PC-3 (cell line): Measurements from ENCODE around the gene RSF1. TPM values are rescaled to one million over a fixed set of nuclear protein-coding genes. Genes with fewer than 3 reads are reported as not detected.
A peak's percentile ranks its signal among the peaks of the same experiment; 100 is the strongest.

Experiments used
- ATAC-seq: fragments of 200-7000 bp; cut with Tn5 transposase; 2 replicates; pipeline ENCODE4 v1.9.1; 2020; ENCODE audit warnings: mild to moderate bottlenecking, moderate library complexity
- BruUV-seq: library from RNA; stranded (reverse); fragments of 400-500 nt; replicated peaks from 2 replicates; lab custom pipeline; 2021; lab: Mats Ljungman, UMichigan
- CTCF ChIA-PET: fragments of 300-600 bp; sonication (Branson Sonifier 250); formaldehyde crosslinking; loops from one replicate; lab custom pipeline; 2022; ENCODE audit warnings: antibody characterized with exemption; lab: Charles Lee
- POLR2A ChIA-PET: fragments of 300-600 bp; sonication (Branson Sonifier 250); formaldehyde crosslinking; loops from one replicate; lab custom pipeline; 2022; ENCODE audit warnings: antibody characterized with exemption; ENCODE audit not compliant: unreplicated experiment; lab: Charles Lee
- DNase-seq: peaks from one replicate; pipeline ENCODE4 v3.0.0-alpha.2; 2015
- H2AFZ ChIP-seq: fragments of 300-600 bp; sonication (generic); 2 replicates; pipeline ENCODE4 v1.6.0; 2016; ENCODE audit warnings: antibody characterized with exemption, low read length
- H3F3A ChIP-seq: fragments of 300-600 bp; sonication (generic); one replicate; pipeline ENCODE4 v1.6.0; 2017; ENCODE audit warnings: antibody characterized with exemption, low read length, control low read depth, mild to moderate bottlenecking; ENCODE audit not compliant: unreplicated experiment
- H3K27ac ChIP-seq: fragments of 300-600 bp; sonication (generic); 2 replicates; pipeline ENCODE4 v1.5.1; 2016; ENCODE audit warnings: mild to moderate bottlenecking, low read length
- H3K27me3 ChIP-seq: fragments of 300-600 bp; sonication (generic); 2 replicates; pipeline ENCODE4 v1.6.1; 2016; ENCODE audit warnings: low read length, mixed read lengths
- H3K36me3 ChIP-seq: fragments of 300-600 bp; sonication (generic); 2 replicates; pipeline ENCODE4 v1.6.1; 2016; ENCODE audit warnings: low read depth, mixed run types, low read length, mixed read lengths
- H3K4me1 ChIP-seq: fragments of 300-600 bp; sonication (generic); 2 replicates; pipeline ENCODE4 v1.5.1; 2016; ENCODE audit warnings: low read length; ENCODE audit not compliant: insufficient read depth
- H3K4me2 ChIP-seq: fragments of 300-600 bp; sonication (generic); 2 replicates; pipeline ENCODE4 v1.6.0; 2016; ENCODE audit warnings: low read length
- H3K4me3 ChIP-seq: fragments of 300-600 bp; sonication (generic); 2 replicates; pipeline ENCODE4 v1.5.1; 2016; ENCODE audit warnings: mild to moderate bottlenecking, low read length, mixed read lengths
- H3K79me2 ChIP-seq: fragments of 300-600 bp; sonication (generic); 2 replicates; pipeline ENCODE4 v1.6.1; 2017; ENCODE audit warnings: low read length, mixed read lengths
- H3K9ac ChIP-seq: fragments of 300-600 bp; sonication (generic); 2 replicates; pipeline ENCODE4 v1.6.0; 2016; ENCODE audit warnings: mild to moderate bottlenecking, low read length
- H3K9me2 ChIP-seq: fragments of 300-600 bp; sonication (generic); replicated peaks from 2 replicates; pipeline ENCODE4 v1.6.1; 2016; ENCODE audit warnings: mixed run types, low read length, mixed read lengths
- H3K9me3 ChIP-seq: fragments of 300-600 bp; sonication (generic); 2 replicates; pipeline ENCODE4 v1.6.1; 2016; ENCODE audit warnings: low read length, mixed read lengths
- H4K20me1 ChIP-seq: fragments of 300-600 bp; sonication (generic); 2 replicates; pipeline ENCODE4 v1.6.1; 2016; ENCODE audit warnings: low read length, mixed read lengths
- EZH2 ChIP-seq: fragments of 300-600 bp; sonication (generic); IDR thresholded peaks from one replicate; pipeline ENCODE4 v1.6.1; 2017; ENCODE audit warnings: antibody characterized with exemption, mild to moderate bottlenecking, low read length; ENCODE audit not compliant: unreplicated experiment
- EZH2phosphoT487 ChIP-seq: fragments of 300-600 bp; sonication (generic); IDR thresholded peaks from 2 replicates; pipeline ENCODE4 v1.6.1; 2018; ENCODE audit warnings: mild to moderate bottlenecking, antibody characterized with exemption, low read length, borderline replicate concordance
- intact Hi-C: fragments of 100-400 bp; cut with micrococcal nuclease; formaldehyde crosslinking; loops from 2 replicates; pipeline ENCODE4 v1.9.0; 2023
- total RNA-seq: library from RNA; depleted of rRNA; stranded (reverse); fragments of >200 nt; gene quantifications from 2 replicates; pipeline ENCODE4 v1.2.3, GENCODE V29; 2014
- TF ChIP-seq, protein P1 (sequence below): fragments of 300-600 bp; sonication (generic); conservative IDR thresholded peaks from 2 replicates; pipeline ENCODE4 v1.5.1; 2017; ENCODE audit warnings: antibody characterized with exemption, low read depth, mild to moderate bottlenecking, low read length

The RSF1 gene
- total RNA-seq, 1 experiment from 2014 or later, result 30.0 TPM

DNA sequence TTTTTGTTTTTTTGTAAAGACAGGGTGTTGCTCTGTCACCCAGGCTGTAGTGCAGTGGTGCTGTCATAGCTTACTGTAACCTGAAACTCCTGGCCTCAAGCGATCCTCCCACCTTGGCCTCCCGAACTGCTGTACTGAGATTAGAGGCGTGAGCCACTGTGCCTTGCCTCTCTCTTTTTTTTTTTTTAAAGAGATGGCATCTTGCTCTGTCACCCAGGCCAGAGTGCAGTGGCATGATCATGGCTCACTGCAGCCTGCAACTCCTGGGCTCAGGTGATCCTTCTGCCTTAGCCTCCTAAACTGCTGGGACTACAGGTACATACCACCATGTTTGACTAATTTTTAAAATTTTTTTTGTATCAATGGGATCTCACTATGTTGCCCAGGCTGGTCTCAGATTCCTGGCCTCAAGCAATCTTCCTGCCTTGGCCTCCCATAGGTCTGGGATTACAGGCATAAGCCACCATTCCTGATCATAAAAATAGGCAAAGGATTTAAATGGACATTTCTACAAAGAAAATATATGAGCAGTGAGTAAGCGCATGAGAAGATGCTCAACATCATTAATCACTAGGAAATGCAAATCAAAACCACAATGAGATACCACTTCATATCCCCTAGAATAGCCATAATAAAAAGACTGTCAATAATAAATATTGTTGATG lies 165.6 kb downstream of the RSF1 start:
- BruUV-seq, result no TSS peak
- Histone ChIP-seq H3K4me1 (no peaks in the 10 kb centered on the region), H3K4me2 (no peak overlapping the region), H3K9ac (no peak overlapping the region), H3K9me2 (no peaks in the 10 kb centered on the region), H3K9me3 (no peaks in the 10 kb centered on the region), H2AFZ (no peak overlapping the region), H3K27me3 (no peaks in the 10 kb centered on the region), H3K4me3 (no peak overlapping the region), H3K79me2 (no peaks in the 10 kb centered on the region), H4K20me1 (no peaks in the 10 kb centered on the region), H3F3A (no peaks in the 10 kb centered on the region), H3K27ac (no peak overlapping the region), H3K36me3 (no peaks in the 10 kb centered on the region)
- ATAC-seq, result no peak
- ChIA-PET CTCF (interaction anchor here (0.7 kb wide), 1 partner anchor 39 kb away, joined by 3 read pairs; no protein-coding TSS in a partner anchor), POLR2A (no interaction called here)
- intact Hi-C loops, result no loop called here
- DNase-seq, result no peak
- TF ChIP-seq EZH2 (no peak), EZH2phosphoT487 (no peak)
- TF ChIP-seq, protein P1, sequence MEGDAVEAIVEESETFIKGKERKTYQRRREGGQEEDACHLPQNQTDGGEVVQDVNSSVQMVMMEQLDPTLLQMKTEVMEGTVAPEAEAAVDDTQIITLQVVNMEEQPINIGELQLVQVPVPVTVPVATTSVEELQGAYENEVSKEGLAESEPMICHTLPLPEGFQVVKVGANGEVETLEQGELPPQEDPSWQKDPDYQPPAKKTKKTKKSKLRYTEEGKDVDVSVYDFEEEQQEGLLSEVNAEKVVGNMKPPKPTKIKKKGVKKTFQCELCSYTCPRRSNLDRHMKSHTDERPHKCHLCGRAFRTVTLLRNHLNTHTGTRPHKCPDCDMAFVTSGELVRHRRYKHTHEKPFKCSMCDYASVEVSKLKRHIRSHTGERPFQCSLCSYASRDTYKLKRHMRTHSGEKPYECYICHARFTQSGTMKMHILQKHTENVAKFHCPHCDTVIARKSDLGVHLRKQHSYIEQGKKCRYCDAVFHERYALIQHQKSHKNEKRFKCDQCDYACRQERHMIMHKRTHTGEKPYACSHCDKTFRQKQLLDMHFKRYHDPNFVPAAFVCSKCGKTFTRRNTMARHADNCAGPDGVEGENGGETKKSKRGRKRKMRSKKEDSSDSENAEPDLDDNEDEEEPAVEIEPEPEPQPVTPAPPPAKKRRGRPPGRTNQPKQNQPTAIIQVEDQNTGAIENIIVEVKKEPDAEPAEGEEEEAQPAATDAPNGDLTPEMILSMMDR, result no peak

DNA sequence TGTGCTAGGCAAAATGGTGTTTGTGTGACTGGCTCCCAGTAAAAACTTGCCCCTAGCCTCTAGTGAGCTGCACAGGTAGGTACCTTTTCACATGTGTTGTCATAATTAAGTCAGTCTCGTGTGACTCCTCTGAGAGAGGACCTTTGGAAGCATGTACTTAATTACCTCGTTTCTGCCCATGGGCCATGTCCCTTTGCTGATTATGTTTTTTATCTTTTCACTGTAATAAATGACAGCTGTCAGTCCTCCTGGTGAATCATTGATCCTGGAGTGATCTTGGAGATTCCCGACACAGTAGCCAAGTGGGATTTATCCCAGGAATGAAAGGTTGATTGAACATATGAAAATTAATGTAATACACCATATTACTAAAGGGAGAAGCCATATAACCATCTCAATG lies 170.4 kb downstream of the RSF1 start:
- H3K4me3 ChIP-seq, result no peak overlapping the region
- H3F3A ChIP-seq, result no peaks in the 10 kb centered on the region
- H3K4me1 ChIP-seq, result no peaks in the 10 kb centered on the region
- no peak overlapping the region for H3K9ac ChIP-seq
- H4K20me1 ChIP-seq, result no peaks in the 10 kb centered on the region
- ChIA-PET CTCF (no interaction called here), POLR2A (no interaction called here)
- H3K9me2 ChIP-seq, result no peaks in the 10 kb centered on the region
- H3K27ac ChIP-seq, result no peak overlapping the region
- H2AFZ ChIP-seq, result no peak overlapping the region
- no peaks in the 10 kb centered on the region for H3K79me2 ChIP-seq
- H3K36me3 ChIP-seq, result no peaks in the 10 kb centered on the region
- DNase-seq, result no peak
- BruUV-seq, result no TSS peak
- TF ChIP-seq EZH2phosphoT487 (no peak), EZH2 (no peak)
- TF ChIP-seq, protein P1, result no peak
- no peaks in the 10 kb centered on the region for H3K9me3 ChIP-seq
- intact Hi-C loops, result no loop called here
- ATAC-seq, result no peak
- no peaks in the 10 kb centered on the region for H3K27me3 ChIP-seq
- H3K4me2 ChIP-seq, result no peak overlapping the region

DNA sequence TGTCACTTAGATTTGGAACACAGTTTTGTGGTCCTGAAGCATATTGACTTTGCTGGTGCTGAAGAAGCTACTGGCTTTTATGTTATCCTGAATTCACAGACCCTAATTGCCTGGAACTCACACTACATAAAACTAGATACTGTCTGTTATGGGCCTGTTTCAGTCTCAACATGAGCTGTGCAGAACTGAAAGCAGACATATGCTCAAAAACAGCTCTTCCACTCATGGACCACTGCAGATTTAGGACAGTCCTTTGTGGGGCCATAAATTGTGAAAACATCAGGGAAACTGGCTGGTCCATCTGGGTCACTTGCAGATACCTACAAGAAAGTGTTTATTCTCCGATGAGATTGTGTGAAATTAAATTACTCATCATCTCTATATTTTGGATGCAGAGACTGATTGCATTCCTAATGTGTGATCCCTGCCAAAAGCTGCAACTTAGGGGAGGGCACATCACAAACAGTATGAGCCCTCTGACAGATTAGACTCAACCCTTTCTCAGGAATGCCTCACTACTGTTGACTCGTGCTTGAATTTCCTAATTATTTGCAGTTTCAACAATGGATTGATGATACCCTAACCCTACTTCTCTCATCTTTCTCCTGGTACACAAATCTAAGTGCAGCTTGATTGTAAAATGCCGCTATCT lies 172.7 kb downstream of the RSF1 start:
- ChIA-PET POLR2A (no interaction called here), CTCF (no interaction called here)
- no peak overlapping the region for H3K4me3 ChIP-seq
- no peak for DNase-seq
- H3K79me2 ChIP-seq, result no peaks in the 10 kb centered on the region
- intact Hi-C loops, result no loop called here
- TF ChIP-seq, protein P1, result no peak
- TF ChIP-seq EZH2, result no peak
- no peak for TF ChIP-seq EZH2phosphoT487
- H3K4me1 ChIP-seq, result peaks cover 13% of the 10 kb centered on the region
- H3K4me2 ChIP-seq, result no peak overlapping the region
- no peak overlapping the region for H3K9ac ChIP-seq
- no peaks in the 10 kb centered on the region for H3K36me3 ChIP-seq
- no peak overlapping the region for H3K27ac ChIP-seq
- H3K9me3 ChIP-seq, result no peaks in the 10 kb centered on the region
- BruUV-seq, result no TSS peak
- no peak overlapping the region for H2AFZ ChIP-seq
- no peaks in the 10 kb centered on the region for H3F3A ChIP-seq
- no peaks in the 10 kb centered on the region for H3K27me3 ChIP-seq
- peak; percentile 30 for ATAC-seq
- no peaks in the 10 kb centered on the region for H3K9me2 ChIP-seq
- H4K20me1 ChIP-seq, result no peaks in the 10 kb centered on the region
